Effector CD4-positive, alpha-beta T cell (primary cell): ENCODE results near the gene GOLGA6B.
A peak's percentile ranks its signal among the peaks of the same experiment; 100 is the strongest.
"Not testable (repeated sequence)": the region's sequence is repeated elsewhere in the genome, so short reads cannot be mapped to it uniquely, and the experiment has no call there.

Experiments used
- DNase-seq: peaks from one replicate; pipeline ENCODE4 v3.0.0-alpha.2; 2020

GOLGA6B gene

DNA sequence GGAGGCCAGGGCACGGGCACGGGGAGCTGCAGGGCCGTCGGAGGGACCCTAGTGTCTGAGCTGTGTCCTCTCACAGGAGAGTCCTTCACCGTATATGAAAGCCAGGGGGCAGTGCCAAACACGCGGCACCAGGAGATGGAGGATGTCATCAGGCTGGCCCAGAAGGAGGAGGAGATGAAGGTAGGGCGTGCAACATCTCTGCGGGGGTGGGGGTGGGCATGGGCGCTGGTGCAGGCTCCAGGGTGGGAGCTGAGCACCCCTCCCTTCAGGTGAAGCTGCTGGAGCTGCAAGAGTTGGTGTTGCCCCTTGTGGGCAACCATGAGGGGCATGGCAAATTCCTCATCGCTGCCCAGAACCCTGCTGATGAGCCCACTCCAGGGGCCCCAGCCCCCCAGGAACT, 11.2 kb downstream of the GOLGA6B start:
- DNase-seq, result not testable (repeated sequence)

DNA sequence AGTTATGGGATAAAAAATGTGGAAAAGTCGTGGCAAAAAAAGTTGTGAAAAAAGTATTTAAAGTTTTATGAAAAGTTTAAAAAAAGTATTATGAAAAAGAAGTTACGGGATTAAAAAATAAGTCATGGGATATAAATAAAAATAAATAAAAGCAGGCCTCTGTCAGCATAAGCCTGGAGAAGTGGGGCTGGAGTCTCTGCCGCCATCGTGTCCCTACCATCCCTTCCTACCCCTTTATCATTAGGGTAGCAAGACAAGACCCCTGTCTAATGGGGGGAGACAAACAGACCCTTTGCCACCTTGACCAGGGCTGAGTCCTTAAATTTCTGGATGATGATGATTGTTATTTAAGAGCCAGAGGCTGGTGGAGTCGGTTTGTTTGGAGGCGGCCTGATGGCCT, 15.3 kb downstream of the GOLGA6B start:
- DNase-seq, result not testable (repeated sequence)

DNA sequence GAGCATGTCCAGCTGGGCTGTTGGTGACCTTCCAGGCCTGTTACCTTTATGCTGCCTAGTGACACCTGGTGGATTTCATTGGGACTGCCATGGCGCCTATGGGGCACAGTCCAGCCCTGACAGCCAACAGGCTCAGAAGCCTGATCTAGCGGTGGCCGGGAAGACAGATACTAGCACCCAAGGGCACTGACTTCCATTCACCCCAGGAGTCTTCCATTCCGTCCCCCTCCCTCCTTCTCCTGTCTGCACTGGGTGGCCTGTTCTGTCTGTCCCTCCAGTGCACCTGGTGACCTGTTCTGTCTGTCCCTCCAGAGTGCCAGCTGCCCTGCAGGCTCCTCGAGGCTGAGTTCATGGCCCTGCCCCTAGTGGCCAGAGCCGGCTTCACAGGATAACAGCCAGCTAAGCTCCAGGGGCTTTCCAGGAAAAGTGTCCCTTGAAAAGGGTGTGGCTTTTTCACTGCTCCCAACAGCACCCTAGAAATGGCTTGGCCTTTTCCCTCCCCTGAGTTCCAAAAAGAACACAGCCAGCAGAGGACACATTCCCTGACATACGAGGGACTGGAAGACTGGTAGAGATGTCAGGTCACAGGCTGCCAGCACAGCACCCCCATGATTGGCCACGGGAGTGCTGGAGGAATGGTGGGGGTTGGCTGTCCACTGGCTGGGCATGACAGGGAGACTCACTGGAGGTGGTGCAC, 16.3 kb downstream of the GOLGA6B start:
- DNase-seq, result peak; percentile 51

DNA sequence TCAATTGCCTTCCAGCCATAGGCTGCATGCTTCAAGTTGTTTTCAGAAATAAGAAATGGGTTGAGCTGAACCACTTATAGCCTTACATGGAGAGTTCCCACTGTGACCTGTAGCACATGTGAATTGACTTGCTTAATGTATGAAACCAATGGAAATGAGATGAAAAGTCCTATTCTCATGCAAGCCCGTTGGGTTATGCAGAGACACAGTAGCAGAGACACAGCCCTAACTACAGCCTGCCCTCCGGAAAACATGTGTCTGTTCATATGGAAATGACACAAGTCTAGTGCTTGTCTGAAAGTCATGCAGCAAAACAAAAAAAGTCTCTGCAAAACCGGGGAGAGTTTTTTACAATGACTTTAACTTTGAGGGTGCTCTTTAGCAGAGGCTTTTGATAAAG, 17.0 kb downstream of the GOLGA6B start:
- no peak for DNase-seq

DNA sequence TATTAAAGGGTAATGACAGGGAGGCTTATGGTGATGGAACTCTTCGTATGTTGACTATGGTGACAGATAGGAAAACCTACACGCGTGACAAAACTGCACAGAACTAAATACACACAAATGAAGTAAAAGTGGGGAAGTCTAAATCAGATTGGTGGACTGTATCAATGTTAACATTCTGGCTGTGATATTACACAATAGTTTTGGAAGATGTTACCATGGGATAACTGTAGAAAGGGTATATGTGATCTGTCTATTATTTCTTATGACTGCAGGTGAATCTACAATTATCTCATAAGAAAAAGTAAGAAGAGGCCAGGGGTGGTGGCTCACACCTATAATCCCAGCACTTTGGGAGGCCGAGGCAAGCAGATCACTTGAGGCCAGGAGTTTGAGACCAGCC, 22.3 kb downstream of the GOLGA6B start:
- no peak for DNase-seq

DNA sequence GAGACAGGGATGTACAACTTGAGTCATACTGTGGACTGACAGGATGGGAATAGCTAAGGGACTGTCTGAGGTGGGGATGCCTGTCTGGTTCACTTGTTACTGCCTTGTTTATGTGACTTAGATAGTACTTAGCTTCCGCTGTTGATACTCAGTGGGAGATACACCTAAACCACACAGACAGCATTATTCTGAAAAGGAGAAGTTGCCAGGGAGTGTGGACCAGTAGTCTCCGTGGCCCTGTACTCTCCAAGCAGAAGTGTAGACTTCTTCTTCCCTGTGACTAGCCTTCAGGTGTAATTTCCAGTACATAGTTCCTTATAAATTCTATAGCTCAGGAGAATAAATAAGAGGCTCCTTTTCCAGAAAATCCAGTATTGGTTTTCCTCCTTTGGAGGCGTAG, 26.4 kb downstream of the GOLGA6B start:
- DNase-seq, result no peak

DNA sequence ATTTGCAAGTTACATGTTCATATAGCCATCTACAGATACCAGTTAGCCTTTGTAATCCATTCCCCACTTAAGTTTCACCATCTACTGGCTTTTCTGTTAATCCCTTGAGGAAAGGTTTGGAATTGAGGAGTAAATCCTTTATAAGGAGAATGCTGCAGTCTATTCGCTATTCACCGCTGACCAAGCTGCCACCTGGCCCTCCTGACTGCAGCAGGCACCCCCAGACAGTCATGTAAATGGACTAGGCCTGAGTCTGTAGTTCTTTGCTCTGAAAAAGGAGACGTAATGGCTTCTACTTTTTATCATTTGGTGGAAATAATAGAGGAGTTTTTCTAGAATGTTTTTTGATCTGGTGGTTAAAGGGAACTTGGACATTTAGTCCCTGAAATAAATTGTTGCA, 28.3 kb downstream of the GOLGA6B start:
- no peak for DNase-seq

DNA sequence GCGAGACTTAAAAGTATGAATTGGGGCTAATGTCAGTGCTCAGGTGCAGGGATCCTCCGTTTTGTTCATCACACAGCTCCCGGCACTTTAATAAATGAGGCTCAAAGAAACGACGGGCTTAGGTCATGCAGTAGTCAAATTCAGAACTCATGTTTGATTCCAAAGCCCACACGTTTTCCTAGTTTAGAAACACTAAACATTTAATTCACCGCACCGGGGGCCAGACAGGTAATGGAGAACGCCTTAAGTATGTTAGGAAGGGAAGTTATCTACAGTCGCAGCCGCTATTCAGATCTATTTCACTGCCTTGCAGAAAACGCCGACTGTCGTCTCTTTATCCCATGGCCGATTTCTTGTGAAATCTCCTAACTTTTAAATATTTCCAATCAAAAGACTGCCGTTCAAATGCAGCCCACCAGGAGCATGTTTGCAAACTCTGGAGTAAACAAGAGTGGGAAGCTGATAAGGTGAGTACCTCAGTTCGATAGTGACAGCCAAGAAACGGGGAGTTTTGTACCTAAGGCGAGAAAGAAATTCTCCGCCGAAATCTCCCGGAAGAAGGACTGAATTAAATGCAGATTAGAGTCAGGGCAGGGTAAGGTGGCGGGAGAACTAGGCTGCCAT, 30.9 kb downstream of the GOLGA6B start:
- DNase-seq, result no peak

DNA sequence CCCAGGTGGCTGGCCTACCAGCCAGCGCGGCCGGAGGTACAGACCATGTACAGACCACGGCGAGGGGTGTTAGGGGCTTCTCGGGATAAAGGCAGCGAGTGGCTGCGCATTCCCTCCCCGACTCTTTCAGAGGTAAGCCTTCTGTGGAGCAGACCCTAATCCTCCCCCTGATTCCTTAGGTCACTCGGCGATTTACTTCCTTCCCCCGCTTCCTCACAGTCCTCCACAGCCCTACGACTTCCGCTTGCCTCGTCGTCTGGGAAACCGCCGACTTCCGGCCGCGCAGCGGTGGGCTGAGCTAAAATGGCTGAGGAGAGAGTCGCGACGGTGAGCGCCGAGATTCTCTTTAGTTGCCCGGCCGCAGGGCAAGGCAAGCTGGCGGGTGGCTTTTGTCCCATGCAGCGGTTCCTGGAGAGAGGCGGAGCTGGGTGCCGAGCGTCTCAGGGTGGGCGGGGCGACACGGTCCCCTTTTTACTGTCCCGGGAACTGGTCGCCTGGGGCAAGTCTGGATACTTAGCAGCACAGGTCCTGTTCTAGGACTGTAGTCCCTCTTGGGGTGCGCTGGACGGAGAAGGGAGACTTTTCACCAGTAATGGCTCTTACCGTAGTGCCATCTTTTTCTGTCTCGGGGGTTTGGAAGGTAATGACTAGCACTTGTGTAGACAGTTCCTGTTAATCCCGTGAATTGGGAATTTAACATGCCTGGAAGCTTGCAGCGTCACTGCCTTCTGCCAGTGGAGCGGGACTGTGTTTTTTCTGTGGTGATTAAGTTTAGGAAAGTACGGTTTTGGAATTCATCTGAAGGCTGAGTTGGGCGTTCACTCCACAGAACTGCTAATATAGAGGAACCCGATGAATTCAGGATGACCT, 31.7 kb downstream of the GOLGA6B start, which contains the start of the genes BBS4 and HIGD2B:
BBS4 (plus strand) TSS at position 283 of the 870 bp plus-strand sequence; CDS start at position 304, 21 bp downstream.
HIGD2B (minus strand) TSS at position 258 of the 870 bp plus-strand sequence. CDS start 9,808 bp downstream, outside the sequence.
- peak; percentile 76 for DNase-seq

DNA sequence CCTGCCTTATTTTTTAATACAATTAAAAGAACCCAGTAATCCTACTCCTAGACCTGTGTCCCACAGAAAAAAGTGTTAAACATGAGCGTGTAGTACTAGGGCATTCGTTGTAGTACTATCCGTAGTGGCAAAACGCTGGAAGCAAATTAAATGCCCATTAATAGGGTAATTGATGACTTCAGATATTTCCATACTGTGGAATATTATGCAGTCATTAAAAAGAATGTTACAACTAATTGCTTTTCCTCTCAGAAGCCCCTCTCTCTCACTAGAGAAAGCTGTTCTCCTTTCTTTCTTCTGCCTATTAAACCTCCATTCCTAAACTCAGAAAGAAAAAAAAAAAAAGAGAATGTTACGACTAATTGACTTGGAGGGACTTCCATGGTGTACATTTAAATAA, 34.2 kb downstream of the GOLGA6B start:
- DNase-seq, result no peak

DNA sequence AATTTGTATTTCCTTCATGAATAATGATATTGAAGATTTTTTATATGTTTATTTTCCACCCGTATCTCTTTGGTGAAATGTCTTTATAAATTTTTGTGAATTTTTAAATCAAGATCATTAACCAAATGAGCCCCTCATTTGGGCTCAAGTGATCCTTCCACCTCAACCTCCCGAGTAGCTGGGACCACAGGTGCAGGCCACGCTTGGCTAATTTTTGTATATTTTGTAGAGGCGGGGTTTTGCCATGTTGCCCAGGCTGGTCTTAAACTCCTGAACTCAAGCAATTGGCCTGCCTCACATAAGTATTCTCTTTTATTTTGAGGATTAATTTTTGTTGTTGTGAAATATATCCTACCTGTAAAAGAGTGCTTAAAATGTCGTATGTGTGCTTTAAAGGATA, 36.4 kb downstream of the GOLGA6B start:
- no peak for DNase-seq

DNA sequence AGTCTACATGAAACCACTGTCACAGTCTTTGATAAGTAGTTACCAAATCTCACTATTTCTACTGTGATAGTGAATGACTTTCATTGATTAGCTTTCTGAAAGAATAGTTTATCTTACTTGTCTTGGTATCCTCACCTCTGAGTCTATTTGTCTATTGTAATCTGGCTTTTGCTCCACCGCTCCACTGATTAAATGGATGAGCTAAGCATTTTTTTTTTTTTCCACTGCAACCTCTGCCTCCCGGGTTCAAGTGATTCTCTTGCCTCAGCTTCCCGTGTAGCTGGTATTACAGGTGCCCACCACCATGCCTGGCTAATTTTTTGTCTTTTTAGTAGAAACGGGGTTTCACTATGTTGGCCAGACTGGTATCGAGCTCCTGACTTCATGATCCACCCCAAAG, 44.4 kb downstream of the GOLGA6B start:
- no peak for DNase-seq

DNA sequence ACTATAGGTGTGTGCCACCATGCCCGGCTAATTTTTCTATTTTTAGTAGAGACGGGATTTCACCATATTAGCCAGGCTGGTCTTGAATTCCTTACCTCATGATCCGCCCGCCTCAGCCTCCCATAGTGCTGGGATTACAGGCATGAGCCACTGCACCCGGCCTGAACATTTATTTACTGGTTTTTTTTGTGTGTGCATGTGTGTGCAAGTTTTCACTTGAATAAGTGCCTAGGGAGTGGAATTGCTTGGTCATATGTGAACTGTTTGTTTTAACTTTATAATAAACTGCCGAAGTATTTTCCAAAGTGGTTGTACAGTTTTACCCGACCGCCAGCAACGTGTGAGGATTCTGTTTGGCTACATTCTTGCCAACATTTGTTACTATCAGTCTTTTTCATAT, 45.6 kb downstream of the GOLGA6B start:
- DNase-seq, result no peak

DNA sequence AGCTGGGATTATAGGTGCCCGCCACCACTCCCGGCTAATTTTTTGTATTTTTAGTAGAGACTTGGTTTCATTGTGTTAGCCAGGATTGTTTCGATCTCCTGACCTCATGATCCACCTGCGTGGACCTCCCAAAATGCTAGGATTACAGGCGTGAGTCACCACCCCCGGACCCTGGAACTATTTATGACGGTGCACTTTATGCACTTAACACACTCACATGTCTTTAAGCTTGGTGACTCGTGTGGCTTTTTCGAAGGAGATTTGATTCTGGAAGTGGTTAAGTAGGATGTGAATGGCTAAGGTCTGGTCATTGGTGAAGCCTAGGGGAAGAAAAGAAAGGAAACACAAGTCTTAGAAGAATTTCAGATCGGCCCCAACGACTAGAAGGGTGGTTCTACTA, 51.8 kb downstream of the GOLGA6B start:
- DNase-seq, result no peak

DNA sequence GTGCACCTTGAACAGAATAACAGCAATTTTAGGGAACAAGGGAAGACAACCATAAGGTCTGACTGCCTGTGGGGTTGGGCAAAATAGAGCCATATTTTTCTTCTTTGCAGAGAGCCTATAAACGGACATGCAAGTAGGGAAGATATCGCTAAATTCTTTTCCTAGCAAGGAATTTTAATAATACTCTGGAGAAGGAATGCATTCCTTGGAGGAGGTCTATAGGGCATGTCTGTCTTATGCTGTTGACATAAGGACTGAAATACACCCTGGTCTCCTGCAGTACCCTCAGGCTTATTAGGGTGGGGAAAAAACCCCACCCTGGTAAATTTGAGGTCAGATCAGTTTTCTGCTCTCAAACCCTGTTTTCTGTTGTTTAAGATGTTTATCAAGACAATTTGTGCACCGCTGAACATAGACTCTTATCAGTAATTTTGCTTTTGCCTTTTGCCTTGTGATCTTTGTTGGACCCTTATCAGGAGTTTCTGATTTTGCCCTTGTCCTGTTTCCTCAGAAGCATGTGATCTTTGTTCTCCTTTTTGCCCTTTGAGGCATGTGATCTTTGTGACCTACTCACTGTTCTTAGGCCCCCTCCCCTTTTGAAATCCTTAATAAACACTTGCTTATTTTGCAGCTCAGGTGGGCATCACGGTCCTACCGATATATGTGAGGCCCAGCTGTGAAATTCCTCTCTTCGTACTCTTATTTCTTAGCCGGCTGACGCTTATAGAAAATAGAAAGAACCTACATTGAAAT, 54.2 kb downstream of the GOLGA6B start:
- DNase-seq, result not testable (repeated sequence)
